DMS53 (cell line): ENCODE measurements around the gene RNF130.

ENCODE experiments used
- DNase-seq: peaks from one replicate; lab custom pipeline; 2025; lab: John Stamatoyannopoulos, UW

The RNF130 gene

GRCh38 chr5:180085837-180086236 lies 14.3 kb upstream of the RNF130 start:
- peak; percentile 37 for DNase-seq

GRCh38 chr5:180084638-180085561 lies 13.3 kb upstream of the RNF130 start:
- DNase-seq = peak; percentile 98

- no peak for DNase-seq
Observed at GRCh38 chr5:180083529-180084060, 12.0 kb upstream of the RNF130 start.

GRCh38 chr5:180082633-180083420 lies 11.3 kb upstream of the RNF130 start:
- DNase-seq = no peak

GRCh38 chr5:180081481-180081880 lies 9.9 kb upstream of the RNF130 start:
- DNase-seq = no peak

GRCh38 chr5:180080486-180081280 lies 9.1 kb upstream of the RNF130 start:
- DNase-seq = no peak

GRCh38 chr5:180079702-180080466 lies 8.3 kb upstream of the RNF130 start:
- DNase-seq = no peak

GRCh38 chr5:180078348-180078747 lies 6.8 kb upstream of the RNF130 start:
- no peak for DNase-seq

- DNase-seq = no peak
Observed at GRCh38 chr5:180077594-180078284, 6.2 kb upstream of the RNF130 start.

- DNase-seq = no peak
Observed at GRCh38 chr5:180075703-180076102, 4.1 kb upstream of the RNF130 start.

- peak; percentile 78 for DNase-seq
Observed at GRCh38 chr5:180074462-180074861, 2.9 kb upstream of the RNF130 start.

GRCh38 chr5:180072556-180072955 lies 997 bp upstream of the RNF130 start:
- no peak for DNase-seq

- no peak for DNase-seq
Observed at GRCh38 chr5:180072256-180072548, 643 bp upstream of the RNF130 start.

- DNase-seq = peak; percentile 76
Observed at GRCh38 chr5:180070756-180071530, 616 bp downstream of the RNF130 start.

- no peak for DNase-seq
Observed at GRCh38 chr5:180069589-180070247, 1.8 kb downstream of the RNF130 start.

GRCh38 chr5:180068519-180069090 lies 3.0 kb downstream of the RNF130 start:
- DNase-seq = no peak

- DNase-seq = no peak
Observed at GRCh38 chr5:180067986-180068385, 3.6 kb downstream of the RNF130 start.

GRCh38 chr5:180060192-180060591 lies 11.4 kb downstream of the RNF130 start:
- no peak for DNase-seq

- no peak for DNase-seq
Observed at GRCh38 chr5:180059326-180059725, 12.2 kb downstream of the RNF130 start.
